ENCODE measurements around the gene EYA2.
"Not testable (repeated sequence)": the region's sequence is repeated elsewhere in the genome, so short reads cannot be mapped to it uniquely, and the experiment has no call there.

Gene EYA2

GRCh38 chr20:47204850-47205122 is 310.1 kb downstream of the EYA2 start:
- not testable (repeated sequence) for DNase-seq (ENCODE audit: low read depth)

GRCh38 chr20:47205577-47206123 is 311.0 kb downstream of the EYA2 start:
- DNase-seq (ENCODE audit: low read depth): peak; percentile 78

GRCh38 chr20:47206552-47206951 is 311.9 kb downstream of the EYA2 start:
- not testable (repeated sequence) for DNase-seq (ENCODE audit: low read depth)

- no peak for DNase-seq (ENCODE audit: low read depth)
These were observed 312.5 kb downstream of the EYA2 start for GRCh38 chr20:47206962-47207641.

- no peak for DNase-seq (ENCODE audit: low read depth)
These were observed 314.0 kb downstream of the EYA2 start for GRCh38 chr20:47208534-47209174.

GRCh38 chr20:47209982-47210381 is 315.3 kb downstream of the EYA2 start:
- no peak for DNase-seq (ENCODE audit: low read depth)

- no peak for DNase-seq (ENCODE audit: low read depth)
These were observed 315.8 kb downstream of the EYA2 start for GRCh38 chr20:47210470-47210869.

GRCh38 chr20:47211036-47211435 is 316.4 kb downstream of the EYA2 start:
- DNase-seq (ENCODE audit: low read depth): no peak

GRCh38 chr20:47212606-47213207 is 318.1 kb downstream of the EYA2 start:
- DNase-seq (ENCODE audit: low read depth): no peak

GRCh38 chr20:47213966-47214365 is 319.3 kb downstream of the EYA2 start:
- DNase-seq (ENCODE audit: low read depth): no peak

- no peak for DNase-seq (ENCODE audit: low read depth)
These were observed 321.2 kb downstream of the EYA2 start for GRCh38 chr20:47215653-47216397.

- no peak for DNase-seq (ENCODE audit: low read depth)
These were observed 322.3 kb downstream of the EYA2 start for GRCh38 chr20:47216819-47217410.

- no peak for DNase-seq (ENCODE audit: low read depth)
These were observed 323.1 kb downstream of the EYA2 start for GRCh38 chr20:47217482-47218446.

- no peak for DNase-seq (ENCODE audit: low read depth)
These were observed 325.5 kb downstream of the EYA2 start for GRCh38 chr20:47220161-47220582.

- DNase-seq (ENCODE audit: low read depth): no peak
These were observed 326.5 kb downstream of the EYA2 start for GRCh38 chr20:47221036-47221625.

GRCh38 chr20:47222468-47223119 is 328.0 kb downstream of the EYA2 start:
- DNase-seq (ENCODE audit: low read depth): no peak

- DNase-seq (ENCODE audit: low read depth): no peak
These were observed 329.3 kb downstream of the EYA2 start for GRCh38 chr20:47223896-47224295.

GRCh38 chr20:47224300-47224791 is 329.7 kb downstream of the EYA2 start:
- DNase-seq (ENCODE audit: low read depth): no peak

- no peak for DNase-seq (ENCODE audit: low read depth)
These were observed 330.2 kb downstream of the EYA2 start for GRCh38 chr20:47224857-47225256.

GRCh38 chr20:47225458-47225857 is 330.8 kb downstream of the EYA2 start:
- DNase-seq (ENCODE audit: low read depth): no peak
